HG03460 (cell line): Measurements from ENCODE around the gene NKAIN2.

Experiments
- ATAC-seq: cut with Tn5 transposase; IDR thresholded peaks from one replicate; pipeline ENCODE4 v1.9.1; 2021; ENCODE audit not compliant: unreplicated experiment

The NKAIN2 gene

DNA sequence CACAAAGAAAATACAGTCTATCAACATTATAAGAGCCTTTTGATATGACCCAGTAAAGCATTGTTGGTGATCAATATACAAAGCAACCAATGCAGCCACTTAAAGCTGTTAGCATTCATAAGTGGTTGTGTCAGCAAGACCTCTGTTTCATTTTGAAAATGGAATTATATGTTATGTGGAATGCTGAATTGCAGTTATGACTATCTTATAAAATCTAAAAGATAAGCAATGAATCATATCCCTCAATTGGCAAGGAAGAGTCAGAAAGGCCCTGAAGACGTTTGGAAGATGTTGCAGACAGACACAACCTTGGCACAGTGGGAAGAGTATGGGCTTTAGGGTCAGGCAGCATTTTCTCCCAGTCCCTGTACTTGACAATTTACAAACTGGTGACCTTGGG, 1064.8 kb downstream of the NKAIN2 start:
- ATAC-seq: no peak

DNA sequence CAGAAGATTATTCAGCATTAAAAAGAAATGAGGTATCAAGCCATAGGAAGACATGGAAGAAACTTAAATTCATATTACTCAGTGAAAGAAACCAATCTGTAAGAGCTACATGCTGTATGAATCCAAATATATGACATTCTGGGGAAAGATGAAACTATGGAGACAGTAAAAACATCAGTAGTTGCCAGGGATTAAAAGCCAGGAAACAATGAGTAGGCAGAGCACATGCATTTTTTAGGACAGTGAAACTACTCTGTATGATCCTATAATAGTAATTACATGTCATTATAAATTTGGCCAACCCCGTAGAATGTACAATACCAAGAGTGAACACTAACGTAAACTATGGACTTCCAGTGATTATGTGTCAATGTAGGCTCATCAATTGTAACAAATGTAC, 1065.8 kb downstream of the NKAIN2 start:
- ATAC-seq: no peak

DNA sequence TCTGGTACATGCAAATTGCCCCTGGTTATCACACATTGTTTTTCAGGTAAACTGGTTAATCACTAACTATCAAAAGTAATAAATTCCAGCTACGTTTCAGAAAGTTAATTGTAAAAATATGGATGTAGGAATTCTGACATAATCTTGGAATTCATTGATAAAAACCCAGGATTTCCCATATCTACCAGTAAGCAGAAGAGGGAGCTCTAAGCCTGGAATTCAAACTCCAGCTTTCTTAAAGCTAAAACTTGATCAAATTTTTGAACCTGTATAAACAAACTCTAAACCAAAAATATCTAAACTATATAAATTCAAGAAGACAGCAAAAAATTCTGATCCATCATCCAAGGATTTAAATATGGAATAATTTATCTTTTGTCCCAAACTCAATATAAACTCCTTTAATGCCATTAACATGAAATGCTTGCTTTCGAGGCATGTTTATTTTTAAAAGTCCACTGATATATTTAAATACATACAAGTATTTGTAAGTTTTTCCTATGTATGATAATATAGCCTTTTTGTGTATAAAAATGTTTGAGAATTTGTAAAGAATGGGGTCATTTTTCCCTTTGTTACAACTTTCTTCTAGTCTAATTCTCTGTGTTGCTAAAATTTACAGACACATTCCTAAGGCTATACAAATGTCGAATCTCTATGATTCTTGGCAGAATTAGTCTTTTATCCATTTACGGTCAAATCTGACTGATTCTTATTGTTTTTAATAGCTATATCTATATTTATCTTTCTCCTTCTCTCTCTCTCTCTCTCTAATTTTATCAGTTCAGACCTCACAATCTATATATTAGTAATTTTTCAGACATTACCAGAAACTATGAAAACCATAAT, 1067.2 kb downstream of the NKAIN2 start:
- no peak for ATAC-seq

DNA sequence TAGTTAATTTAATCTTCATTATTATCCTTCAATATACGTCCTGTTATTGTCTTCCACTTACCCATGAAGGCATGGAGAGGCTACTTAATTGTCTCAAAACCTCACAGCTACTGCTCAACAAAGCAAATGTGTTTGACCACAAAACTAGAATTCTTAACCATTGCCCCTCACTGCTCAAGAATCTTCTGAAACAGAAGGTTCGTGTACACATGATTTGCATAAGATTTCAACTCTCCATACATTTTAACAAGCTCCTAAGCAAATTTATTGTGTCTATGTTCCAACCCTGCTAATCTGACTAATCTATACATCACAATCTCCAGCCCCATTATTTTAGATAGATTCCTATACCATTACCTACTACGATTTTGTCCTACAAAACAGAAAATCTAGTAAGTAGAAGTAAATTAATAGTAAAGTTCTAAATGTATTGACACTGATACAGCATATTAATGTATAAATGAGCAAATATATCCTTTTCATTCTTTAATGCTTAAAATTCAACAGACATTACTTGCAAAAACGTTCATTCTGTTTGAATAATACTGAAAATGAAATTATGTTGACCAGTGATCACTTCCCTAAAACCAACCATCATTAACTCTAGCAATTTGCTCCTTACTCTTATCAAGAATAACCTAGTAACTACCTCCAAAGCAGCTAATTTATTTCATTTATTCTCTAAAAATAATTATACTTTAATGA, 1068.8 kb downstream of the NKAIN2 start:
- ATAC-seq: peak; percentile 83

DNA sequence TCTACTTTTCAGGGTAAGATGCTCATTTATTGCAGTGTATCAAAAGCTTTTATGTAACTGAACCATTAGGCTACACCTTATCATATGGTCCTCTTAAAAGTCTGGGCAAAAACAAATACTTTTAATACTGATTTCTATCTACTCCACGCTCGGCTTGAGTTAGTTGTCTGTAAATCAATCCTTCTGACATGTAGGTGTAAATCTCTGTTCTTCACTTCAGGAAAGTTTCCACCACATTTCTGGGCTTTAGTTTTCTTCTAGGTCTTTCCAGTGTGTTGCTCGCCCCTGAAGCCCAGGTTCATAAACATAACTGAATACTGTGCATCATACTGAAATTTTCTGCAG, 1069.4 kb downstream of the NKAIN2 start:
- ATAC-seq: peak; percentile 14
